Measurements from ENCODE around the gene PCDHGB6. TPM values are rescaled to one million over a fixed set of nuclear protein-coding genes. Genes with fewer than 3 reads are reported as not detected.

Gene PCDHGB6
- total and polyA plus RNA-seq, 2 experiments from 2014 or later: 13.1 to 13.6 TPM

DNA sequence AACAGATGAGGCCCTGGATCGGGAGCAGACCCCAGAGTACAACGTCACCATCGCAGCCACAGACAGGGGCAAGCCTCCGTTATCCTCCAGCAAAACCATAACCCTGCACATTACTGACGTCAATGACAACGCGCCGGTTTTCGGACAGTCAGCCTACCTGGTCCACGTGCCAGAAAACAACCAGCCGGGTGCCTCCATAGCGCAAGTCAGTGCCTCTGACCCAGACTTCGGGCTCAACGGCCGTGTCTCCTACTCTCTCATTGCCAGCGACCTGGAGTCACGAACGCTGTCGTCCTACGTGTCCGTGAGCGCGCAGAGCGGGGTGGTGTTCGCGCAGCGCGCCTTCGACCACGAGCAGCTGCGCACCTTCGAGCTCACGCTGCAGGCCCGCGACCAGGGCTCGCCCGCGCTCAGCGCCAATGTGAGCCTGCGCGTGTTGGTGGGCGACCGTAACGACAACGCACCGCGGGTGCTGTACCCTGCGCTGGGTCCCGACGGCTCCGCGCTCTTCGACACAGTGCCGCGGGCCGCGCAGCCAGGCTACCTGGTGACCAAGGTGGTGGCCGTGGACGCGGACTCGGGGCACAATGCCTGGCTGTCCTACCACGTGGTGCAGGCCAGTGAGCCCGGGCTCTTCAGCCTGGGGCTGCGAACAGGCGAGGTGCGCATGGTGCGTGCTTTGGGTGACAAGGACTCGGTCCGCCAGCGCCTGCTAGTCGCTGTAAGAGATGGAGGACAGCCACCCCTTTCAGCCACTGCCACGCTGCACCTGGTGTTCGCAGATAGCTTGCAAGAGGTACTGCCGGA lies 11.5 kb downstream of the PCDHGB6 start:
- Histone ChIP-seq H3K4me1 (ENCODE audit: insufficient read depth) (no peaks in the 10 kb centered on the region), H3K27me3 (no peaks in the 10 kb centered on the region), H2AFZ (no peak overlapping the region), H3K36me3 (replicated peaks; ENCODE audit: insufficient read depth, low read depth) (peaks cover 8% of the 10 kb centered on the region), H3K4me2 (no peak overlapping the region), H3K27ac (no peak overlapping the region), H4K20me1 (ENCODE audit: insufficient read depth, poor library complexity, severe bottlenecking) (no peaks in the 10 kb centered on the region), H3K79me2 (peaks cover 10% of the 10 kb centered on the region), H3K9me3 (ENCODE audit: low read depth) (peaks cover 63% of the 10 kb centered on the region), H3K9me2 (replicated peaks; ENCODE audit: insufficient read depth) (no peaks in the 10 kb centered on the region), H3K4me3 (no peak overlapping the region)
- TF ChIP-seq EZH2 (IDR thresholded peaks at IDR 0.05; ENCODE audit: borderline replicate concordance): no peak
- TF ChIP-seq EZH2phosphoT487 (IDR thresholded peaks at IDR 0.05; ENCODE audit: low read depth, severe bottlenecking, unreplicated experiment): no peak
- TF ChIP-seq, protein P1, sequence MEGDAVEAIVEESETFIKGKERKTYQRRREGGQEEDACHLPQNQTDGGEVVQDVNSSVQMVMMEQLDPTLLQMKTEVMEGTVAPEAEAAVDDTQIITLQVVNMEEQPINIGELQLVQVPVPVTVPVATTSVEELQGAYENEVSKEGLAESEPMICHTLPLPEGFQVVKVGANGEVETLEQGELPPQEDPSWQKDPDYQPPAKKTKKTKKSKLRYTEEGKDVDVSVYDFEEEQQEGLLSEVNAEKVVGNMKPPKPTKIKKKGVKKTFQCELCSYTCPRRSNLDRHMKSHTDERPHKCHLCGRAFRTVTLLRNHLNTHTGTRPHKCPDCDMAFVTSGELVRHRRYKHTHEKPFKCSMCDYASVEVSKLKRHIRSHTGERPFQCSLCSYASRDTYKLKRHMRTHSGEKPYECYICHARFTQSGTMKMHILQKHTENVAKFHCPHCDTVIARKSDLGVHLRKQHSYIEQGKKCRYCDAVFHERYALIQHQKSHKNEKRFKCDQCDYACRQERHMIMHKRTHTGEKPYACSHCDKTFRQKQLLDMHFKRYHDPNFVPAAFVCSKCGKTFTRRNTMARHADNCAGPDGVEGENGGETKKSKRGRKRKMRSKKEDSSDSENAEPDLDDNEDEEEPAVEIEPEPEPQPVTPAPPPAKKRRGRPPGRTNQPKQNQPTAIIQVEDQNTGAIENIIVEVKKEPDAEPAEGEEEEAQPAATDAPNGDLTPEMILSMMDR (IDR thresholded peaks at IDR 0.05; ENCODE audit: poor library complexity): no peak
- over 99% methylated on average over 72 of the region's 74 CpGs for WGBS (ENCODE audit: low lambda C conversion rate, missing lambda C conversion rate)
- no peak for DNase-seq (ENCODE audit: low spot score)

DNA sequence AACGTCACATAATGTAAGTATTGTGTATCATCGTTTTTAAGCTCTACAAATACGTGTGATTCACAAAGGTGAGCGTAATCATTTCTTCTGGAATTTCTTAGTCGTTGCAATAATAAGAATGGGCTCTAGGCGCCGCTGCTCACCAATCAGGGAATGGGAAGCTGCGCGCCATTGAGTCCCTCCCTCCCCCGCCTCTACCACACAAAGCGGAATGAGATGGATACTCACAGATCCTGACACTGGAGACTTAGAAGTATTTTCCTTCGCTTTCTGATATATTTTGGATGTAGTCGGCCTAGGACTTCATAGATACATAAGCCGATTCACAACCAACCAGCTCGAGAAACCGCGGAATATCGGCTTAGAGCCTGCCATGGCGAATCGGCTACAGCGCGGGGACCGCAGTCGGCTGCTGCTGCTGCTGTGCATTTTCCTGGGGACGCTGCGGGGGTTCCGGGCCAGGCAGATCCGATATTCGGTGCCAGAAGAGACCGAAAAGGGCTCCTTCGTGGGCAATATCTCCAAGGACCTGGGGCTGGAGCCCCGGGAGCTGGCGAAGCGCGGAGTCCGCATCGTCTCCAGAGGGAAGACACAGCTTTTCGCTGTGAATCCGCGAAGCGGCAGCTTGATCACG lies 13.2 kb downstream of the PCDHGB6 start, which contains the start of gene PCDHGA11:
Gene PCDHGA11 (plus strand): TSS at position 197 of the 634 bp plus-strand sequence. CDS start 177 bp downstream, at position 374.
- Histone ChIP-seq H3K4me3 (peak within 1 kb of the TSS; percentile 29), H3K9me2 (replicated peaks; ENCODE audit: insufficient read depth) (no peaks in the 10 kb centered on the region), H3K27ac (no peak within 1 kb of the TSS), H3K9me3 (ENCODE audit: low read depth) (peaks cover 74% of the 10 kb centered on the region), H3K4me2 (peak within 1 kb of the TSS; percentile 60), H2AFZ (no peak within 1 kb of the TSS), H3K27me3 (no peaks in the 10 kb centered on the region), H4K20me1 (ENCODE audit: insufficient read depth, poor library complexity, severe bottlenecking) (no peaks in the 10 kb centered on the region), H3K4me1 (ENCODE audit: insufficient read depth) (no peaks in the 10 kb centered on the region), H3K79me2 (peaks cover 13% of the 10 kb centered on the region), H3K36me3 (replicated peaks; ENCODE audit: insufficient read depth, low read depth) (peaks cover 14% of the 10 kb centered on the region)
- no peak for TF ChIP-seq EZH2phosphoT487 (IDR thresholded peaks at IDR 0.05; ENCODE audit: low read depth, severe bottlenecking, unreplicated experiment)
- TF ChIP-seq, protein P1 (IDR thresholded peaks at IDR 0.05; ENCODE audit: poor library complexity): peak; percentile 32
- 51% methylated on average over 42 of the region's 42 CpGs for WGBS (ENCODE audit: low lambda C conversion rate, missing lambda C conversion rate)
- DNase-seq (ENCODE audit: low spot score): peak; percentile 52

DNA sequence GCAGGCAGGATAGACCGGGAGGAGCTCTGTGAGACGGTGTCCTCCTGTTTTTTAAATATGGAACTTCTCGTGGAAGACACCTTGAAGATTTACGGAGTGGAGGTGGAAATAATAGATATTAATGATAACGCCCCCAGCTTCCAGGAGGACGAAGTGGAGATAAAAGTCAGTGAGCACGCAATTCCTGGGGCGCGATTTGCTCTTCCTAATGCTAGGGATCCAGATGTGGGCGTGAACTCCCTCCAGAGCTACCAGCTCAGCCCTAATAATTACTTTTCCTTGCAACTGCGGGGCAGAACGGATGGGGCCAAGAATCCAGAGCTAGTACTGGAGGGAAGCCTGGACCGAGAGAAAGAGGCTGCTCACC lies 13.7 kb downstream of the PCDHGB6 start:
- TF ChIP-seq EZH2 (IDR thresholded peaks at IDR 0.05; ENCODE audit: borderline replicate concordance) (no peak), EZH2phosphoT487 (IDR thresholded peaks at IDR 0.05; ENCODE audit: low read depth, severe bottlenecking, unreplicated experiment) (no peak)
- TF ChIP-seq, protein P1 (IDR thresholded peaks at IDR 0.05; ENCODE audit: poor library complexity): no peak
- peaks cover 13% of the 10 kb centered on the region for H3K79me2 ChIP-seq
- H3K9me3 ChIP-seq (ENCODE audit: low read depth): peaks cover 77% of the 10 kb centered on the region
- H4K20me1 ChIP-seq (ENCODE audit: insufficient read depth, poor library complexity, severe bottlenecking): no peaks in the 10 kb centered on the region
- no peaks in the 10 kb centered on the region for H3K27me3 ChIP-seq
- H3K9me2 ChIP-seq (replicated peaks; ENCODE audit: insufficient read depth): no peaks in the 10 kb centered on the region
- DNase-seq (ENCODE audit: low spot score): no peak
- peaks cover 14% of the 10 kb centered on the region for H3K36me3 ChIP-seq (replicated peaks; ENCODE audit: insufficient read depth, low read depth)
- WGBS (ENCODE audit: low lambda C conversion rate, missing lambda C conversion rate): 72% methylated on average over 13 of the region's 13 CpGs
- H3K4me1 ChIP-seq (ENCODE audit: insufficient read depth): no peaks in the 10 kb centered on the region
- no peak overlapping the region for H3K27ac ChIP-seq
- H2AFZ ChIP-seq: no peak overlapping the region
- peak overlapping the region; percentile 60 for H3K4me2 ChIP-seq
- peak overlapping the region; percentile 29 for H3K4me3 ChIP-seq
